IPS-NIHi7 (cell line): Measurements from ENCODE around the gene ATP5PO.

ENCODE experiments used
- DNase-seq: peaks from one replicate; pipeline ENCODE4 v3.0.0; 2012; ENCODE audit warnings: mixed read lengths; ENCODE audit errors: extremely low spot score

Gene ATP5PO

DNA sequence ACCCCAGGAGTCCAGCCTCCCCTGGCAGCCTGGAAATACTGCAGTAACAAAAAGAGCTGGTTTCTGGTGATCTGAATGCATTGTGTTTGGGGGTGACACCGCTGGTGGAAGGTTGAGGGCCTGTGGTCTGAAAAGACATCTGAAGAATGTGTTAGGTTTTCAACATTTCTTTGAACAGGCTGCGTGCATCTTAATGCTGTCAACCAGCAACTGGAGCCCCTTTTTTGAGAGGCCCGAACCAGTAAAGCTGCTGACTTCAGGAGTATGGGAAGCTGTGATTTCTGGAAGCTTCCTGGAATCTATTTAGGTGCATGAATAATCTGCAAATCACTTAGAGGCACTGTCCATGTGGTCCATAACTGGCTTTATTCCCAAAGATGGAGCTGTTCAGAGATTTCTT is 17.0 kb downstream of the ATP5PO start:
- DNase-seq: no peak

DNA sequence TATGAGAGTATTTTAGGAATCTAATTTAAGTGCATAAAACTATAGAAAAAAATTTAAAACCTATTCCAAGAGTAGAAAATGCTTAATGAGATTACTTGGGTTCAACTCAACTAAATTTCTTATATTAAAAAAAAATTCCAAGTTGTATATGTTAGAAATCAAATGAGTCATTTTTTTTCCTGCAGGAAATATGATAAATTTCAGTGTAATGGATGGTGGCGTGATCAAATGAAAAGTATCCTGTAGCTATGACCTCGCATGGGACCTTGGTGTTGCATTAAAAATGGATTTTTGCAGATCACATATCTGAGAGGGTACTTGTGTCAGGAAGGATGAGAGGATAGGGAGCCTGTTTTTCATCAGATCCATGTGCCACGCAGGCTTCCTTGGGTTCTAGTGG is 17.9 kb downstream of the ATP5PO start:
- no peak for DNase-seq

DNA sequence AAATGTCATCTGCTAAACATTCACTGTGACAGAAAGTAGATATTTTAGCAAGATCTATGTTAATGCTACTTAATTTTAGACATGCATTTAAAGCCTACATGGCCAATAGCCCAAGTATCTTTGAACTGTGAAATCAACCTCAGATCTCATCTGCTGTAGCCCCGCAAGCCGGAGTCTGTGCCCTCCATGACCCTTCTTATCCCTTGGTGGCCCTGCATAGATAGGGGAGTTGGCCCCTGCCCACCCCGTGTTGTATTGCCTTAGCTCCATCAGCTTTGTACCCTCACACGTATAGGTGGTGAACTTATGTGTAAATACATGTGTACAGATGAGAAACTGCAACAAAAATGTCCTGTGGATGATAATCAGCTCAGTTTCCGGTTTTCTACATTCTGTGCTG is 18.5 kb downstream of the ATP5PO start:
- no peak for DNase-seq

DNA sequence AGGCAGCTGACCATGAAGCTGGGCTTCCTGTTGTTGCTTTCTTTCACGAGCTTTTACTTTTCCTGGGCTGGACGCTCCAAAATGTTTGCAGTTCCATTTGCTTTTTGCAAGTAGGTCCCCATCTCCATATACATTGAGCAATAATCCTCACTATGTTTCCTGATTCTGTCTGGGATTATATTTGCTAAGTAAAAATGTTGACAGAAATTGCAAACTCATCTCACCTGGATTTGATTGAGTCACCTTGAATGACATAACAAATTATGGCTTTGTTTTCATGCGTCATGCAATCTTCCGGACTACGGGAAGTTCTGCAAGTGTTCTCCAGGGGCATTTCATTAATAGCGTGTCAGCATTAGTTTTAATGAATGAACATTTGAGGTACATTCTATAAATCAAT is 18.9 kb downstream of the ATP5PO start:
- no peak for DNase-seq

DNA sequence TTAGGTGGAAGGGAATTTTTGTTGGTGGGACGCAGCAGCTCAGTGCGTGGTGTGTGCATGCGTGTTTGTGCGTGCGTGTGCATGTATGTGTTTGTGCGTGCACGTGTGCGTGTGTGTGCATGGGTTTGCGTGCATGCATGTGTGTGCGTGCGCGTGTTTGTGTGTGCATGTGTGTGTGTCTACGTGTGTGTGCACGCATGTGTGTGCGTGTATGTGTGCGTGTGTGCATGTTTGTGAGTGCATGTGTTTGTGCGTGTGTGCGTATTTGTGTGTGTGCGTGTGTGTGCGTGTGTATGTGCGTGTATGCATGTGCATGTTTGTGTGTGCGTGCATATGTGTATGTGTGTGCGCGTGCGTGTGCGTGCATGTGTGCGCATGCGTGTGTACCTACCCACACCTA is 20.2 kb downstream of the ATP5PO start:
- no peak for DNase-seq

DNA sequence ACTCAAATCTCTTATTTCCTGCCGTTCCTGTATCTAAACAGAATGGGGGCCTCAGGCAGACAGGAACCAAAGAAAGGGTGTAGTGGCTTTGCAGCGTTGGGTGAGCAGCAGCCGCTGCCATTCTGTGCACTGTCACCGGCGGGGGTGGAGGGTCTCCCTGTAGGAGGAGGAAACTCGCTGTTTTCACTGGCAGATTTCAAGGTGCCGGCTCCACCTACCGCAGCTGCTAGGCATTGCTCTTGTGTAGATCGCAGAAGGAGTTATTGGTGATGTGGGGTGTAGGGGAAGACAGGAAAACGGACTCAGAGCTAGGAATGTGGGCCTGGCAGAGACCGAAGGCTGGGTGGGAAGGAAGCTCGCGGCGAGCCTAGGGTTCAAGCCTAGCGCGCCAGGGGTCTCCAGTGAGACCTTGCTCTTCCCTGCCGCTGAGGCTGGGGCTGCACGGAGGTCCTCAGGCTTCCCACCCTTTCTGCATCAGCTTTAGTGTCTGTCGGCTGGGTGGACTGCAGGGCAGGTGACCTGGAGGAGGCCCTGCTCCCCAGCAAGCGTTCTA is 20.8 kb downstream of the ATP5PO start:
- peak; percentile 91 for DNase-seq

DNA sequence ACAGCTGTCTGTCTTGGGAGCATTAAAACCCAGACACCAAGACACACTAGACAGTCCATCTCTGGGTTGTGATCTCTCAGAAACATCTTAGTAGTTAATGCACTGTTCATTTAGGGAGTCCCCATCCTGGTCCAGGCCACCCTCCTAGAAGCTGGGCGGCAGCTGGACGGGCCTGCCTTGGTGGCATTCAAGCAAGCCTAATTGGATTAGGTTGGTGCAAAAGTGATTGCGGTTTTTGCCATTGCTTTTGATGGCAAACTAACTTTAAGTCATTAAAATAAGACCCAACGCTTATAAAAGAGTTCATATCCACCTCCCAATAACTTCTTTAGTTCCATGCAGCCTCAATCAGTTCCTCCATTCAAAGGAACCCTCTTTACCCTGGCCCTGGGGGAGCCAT is 21.7 kb downstream of the ATP5PO start:
- no peak for DNase-seq

DNA sequence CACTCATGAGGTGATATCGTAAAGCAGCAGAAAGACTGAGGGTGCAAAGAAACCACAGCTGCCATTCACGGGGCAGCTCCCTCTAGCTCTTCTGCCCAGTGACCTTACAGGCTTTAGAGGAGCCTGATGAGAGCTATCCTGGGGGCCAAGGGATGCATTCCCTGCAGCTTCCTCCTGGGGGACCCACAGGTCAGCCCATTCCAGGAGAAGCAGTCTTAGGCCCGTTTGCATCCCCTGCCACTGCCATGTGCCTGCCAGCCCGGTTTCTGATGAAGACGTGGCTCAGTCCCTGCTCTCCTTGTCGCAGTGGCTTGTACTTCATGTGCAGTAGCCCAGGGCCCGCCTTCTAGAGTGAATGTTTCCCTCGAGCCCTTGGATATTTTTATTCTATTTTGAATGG is 22.8 kb downstream of the ATP5PO start:
- DNase-seq: peak; percentile 81

DNA sequence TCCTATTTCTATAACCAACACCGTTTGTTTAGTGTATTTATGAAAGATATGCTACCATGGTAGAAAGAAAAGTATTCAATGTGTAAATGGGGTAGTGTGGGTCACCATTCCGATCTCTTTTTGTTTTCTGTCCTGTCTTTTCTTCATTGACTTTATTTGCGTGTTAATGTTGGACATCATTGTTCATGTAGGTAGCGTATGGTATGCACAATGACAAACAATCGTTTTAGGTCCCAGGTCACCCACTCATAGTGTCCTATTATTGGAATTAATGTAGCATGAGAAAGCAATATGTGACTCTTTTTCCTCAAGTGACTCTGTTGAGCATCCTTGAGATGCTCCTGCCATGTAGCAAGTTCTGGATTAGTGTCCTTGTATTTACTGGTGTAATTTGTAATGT is 25.4 kb downstream of the ATP5PO start:
- DNase-seq: no peak

DNA sequence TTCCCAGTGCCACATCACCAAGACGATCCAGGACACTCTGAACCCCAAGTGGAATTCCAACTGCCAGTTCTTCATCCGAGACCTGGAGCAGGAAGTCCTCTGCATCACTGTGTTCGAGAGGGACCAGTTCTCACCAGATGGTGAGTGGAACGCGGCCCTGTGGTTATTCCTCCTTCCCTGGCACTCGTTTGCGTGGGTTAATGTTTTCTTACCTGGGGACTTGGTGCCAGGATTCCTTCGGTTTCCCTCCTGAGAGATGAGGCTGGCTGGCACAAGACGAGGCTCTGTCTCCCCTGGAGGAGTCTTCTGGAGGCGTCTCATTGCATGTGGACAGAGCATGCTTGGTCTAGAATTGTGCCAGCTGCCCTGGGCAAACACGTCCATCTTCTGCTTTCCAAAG is 29.3 kb downstream of the ATP5PO start:
- DNase-seq: no peak

DNA sequence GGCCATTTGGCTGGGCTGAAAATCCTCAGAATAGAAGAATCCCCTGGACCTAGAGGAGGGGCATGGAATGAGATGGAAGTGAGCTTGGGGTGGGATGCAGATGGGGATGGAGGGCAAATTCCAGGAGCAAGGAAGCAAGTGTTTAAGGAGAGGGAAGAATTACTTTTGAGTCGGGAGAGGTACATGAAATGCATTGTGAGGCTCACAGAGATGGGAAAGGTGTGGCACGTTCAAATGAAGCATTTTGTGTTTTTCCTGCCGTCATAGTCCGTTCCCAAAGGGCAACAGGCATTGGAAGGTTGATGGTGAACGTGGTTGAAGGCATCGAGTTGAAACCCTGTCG is 30.5 kb downstream of the ATP5PO start:
- DNase-seq: no peak

DNA sequence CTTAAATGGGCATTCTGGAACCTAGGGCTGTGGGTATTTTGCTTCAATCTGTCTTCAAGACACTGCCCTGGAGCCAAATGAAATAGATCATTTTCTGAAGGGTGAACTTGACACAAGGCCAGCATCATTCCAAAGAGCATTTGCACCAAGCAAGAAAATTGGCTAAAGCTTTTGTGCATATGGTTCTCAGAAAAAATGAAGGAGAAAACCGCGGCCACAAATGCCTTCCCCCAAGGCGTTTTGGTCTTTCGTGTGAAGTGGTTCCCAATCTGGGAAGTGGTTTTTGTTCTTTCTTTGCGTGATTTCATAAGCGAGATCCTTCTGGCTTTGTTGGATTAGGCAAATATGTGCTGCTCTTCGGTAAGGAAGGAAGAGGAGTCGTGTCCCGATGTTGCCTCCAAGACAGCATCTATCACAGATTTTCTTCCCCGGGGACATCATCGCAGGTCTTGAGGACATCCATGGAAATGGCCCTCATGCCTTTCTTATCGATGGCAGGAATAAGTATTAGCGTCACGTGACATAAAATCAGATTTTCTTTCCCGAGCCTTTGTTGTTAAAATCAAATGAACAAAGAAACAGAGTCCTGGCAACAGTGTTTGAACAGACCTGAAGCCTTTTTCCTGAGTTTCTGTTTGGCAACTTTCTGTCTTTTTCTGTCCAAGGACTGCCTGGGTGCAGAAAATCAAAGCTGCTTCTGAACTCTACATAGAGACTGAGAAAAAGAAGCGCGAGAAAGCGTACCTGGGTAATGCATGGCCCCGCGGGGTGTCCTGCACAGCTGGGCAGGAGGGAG is 31.0 kb downstream of the ATP5PO start:
- DNase-seq: no peak

DNA sequence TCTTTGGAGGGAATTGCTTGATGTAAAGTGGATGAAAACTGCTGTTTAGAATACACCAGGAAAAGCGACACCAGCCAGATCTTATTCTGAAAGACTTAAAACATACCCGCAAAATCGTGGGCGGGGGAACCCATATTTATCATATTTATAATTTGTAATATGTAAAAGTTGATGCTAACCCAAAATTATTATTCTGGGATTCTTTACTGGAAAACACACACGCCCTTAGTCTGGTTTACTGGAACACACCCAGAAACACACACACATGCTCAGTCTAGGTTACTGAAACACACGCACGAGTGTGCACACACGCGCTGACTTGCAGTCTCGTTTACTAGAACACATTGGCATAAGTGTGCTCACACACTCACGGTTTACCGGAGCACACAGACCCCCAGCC is 32.5 kb downstream of the ATP5PO start:
- DNase-seq: no peak

DNA sequence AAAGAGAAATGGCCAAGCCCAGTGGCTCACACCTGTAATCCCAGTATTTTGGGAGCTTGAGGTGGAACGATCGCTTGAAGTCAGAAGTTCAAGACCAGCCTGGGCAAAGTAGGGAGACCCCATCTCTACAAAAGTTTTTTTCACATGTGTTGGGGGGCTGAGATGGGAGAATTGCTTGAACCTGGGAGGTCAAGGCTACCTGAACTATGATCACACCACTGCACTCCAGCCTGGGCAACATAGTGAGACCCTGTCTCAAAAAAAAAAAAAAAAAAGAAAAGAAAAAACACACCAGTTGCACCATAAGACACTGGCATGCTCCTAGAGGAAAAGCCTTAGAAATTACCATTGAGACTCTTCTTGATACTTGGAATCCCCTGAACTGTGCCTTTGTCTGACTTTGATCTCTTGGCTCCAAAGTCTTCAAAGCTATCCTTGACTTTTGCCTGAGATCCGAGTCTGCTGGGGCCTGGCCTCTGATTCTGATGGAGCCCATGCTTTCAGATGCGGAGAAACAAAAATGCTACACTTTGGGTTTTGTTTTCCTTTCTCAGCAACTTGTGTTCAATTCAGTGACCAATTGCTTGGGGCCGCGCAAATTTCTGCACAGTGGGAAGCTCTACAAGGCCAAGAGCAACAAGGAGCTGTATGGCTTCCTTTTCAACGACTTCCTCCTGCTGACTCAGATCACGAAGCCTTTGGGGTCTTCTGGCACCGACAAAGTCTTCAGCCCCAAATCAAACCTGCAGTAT is 33.7 kb downstream of the ATP5PO start:
- no peak for DNase-seq

DNA sequence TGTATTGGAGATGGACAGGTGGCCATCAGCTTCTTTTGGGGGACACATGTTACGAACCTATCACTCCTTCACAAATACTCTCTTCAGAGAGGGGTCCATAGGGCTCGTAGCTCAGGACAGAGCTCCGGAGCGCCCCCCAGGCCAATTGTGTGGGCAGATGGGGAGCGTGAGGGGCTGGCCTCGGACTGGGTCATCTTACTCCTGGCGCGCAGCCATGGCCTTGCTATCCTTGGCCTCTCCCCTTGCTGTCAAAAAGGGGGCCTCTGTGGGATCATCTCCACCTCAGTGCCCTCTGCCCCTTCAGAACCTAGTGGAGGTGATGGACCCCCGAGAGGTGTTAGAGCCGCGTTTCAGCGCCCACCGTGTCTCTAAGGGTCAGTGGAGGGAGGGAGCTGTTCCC is 35.0 kb downstream of the ATP5PO start:
- DNase-seq: no peak

DNA sequence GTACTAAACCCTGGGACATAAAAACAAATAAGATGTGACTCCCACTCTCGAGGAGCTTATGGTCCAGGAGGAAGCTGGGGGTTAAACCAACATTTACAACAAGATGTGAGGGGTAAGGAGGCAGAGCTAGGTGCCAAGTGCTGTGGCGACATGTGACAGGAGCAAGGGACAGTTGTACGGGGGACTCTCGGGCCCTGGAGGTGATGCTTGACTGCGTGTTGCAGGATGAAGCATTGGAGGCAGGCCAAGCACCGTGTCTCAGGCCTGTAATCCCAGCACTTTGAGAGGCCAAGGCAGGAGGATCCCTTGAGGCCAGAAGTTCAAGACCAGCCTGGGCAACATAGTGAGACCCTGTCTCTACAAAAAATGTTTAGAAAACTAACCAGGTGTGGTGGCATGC is 36.8 kb downstream of the ATP5PO start:
- no peak for DNase-seq

DNA sequence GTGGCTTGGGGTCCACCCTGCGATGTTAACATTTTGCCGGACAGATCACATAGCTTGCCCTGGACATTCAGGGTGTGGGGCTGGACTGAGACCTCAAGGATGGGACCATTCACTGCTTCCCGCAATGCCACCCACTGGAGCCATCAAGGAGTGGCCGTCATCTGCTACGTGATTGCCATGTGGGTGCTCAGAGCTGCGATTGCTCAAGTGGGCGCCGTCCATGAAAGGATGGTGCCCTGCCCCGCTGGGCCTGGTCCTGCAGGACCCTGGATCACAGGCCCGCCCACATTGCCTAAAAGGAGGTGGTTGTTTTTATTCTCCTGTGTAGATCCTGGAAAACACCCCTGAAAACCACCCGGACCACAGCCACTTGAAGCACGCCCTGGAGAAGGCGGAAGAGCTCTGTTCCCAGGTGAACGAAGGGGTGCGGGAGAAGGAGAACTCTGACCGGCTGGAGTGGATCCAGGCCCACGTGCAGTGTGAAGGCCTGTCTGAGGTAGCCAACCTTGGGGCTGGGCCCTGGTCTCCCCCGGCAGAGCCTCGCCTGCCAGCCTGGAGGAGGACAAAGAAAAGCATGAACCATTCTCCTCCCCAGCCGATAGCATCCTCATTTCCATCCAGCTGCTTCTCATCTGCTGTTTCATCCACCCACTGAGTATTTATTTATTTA is 40.4 kb downstream of the ATP5PO start:
- DNase-seq: no peak

DNA sequence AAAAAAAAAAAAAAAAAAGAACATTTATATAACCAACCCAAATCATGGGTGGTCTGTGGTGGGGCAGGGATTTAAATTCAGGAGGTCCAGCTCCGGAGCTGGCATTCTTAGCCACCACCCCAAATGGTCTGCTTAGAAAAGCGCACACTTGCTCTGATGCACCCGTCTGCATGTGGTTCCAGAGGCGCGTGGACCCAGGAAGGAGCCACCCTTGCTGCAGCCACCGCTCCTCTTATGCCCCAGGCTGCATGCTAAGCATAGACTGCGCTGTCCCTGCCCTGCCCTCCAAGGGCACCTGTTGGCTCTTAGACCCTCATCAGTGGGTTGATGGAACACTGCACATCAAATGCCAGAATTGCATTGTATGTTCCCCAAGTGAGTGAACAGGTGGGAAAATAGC is 41.4 kb downstream of the ATP5PO start:
- no peak for DNase-seq

DNA sequence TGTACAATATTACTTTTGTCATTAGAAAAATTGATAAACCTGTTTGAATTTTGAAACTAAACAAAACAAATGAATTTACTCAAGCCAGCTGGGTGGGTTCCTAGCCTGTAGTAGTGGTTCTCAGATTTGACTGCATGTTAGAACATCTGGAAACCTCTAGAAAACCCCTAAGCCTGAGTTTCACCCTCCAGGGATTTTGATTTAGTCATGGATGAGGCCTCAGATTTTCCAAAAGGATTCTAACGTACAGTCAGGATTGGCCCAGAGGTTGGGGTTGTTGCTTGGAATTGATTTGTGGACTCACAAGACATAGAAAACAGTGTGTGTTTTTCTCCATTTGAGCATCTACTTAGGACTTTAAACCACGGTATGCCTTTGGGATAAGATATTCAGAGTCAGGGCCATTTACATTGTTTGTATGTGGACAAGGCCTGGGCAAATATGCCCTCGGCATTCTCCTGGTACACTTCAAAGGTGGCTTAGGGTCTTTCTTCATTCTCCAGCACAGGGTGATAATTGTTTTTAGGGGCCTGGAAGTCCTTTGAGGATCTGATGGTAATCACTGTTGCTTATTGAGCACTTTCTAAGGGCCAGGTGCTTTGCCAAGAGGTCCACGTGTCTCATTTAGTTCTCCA is 42.6 kb downstream of the ATP5PO start:
- DNase-seq: no peak

DNA sequence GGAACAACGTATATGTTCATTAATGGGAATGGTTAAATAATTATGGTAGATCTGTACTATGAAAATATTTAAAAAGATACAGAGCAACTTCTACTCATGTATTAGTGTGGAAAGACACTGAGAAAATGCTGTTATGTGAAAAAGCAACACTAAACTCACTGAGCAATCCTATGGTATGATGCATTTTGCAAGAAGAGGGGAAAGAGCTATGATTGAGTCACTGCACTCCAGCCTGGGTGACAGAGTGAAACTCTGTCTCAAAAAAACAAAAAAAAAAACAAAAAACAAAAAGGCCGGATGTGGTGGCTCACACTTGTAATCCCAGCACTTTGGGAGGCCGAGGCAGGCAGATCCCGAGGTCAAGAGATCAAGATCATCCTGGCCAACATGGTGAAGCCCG is 44.4 kb downstream of the ATP5PO start:
- DNase-seq: no peak

DNA sequence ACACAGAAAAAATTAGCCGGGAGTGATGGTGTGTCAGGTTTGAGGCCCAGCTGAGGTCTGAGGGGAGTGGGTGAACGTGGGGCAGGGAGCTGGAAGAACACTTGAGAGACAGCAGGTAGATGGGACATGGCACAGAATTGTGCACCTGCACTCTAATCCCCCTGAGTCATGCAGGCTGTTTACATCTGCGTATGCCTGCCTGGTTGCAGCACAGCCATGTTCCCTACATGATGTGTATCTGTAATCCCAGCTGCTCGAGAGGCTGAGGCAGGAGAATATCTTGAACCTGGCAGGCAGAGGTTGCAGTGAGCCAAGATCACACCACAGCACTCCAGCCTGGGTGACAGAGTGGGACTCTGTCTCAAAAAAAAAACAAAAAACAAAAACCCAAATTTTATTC is 44.8 kb downstream of the ATP5PO start:
- no peak for DNase-seq

DNA sequence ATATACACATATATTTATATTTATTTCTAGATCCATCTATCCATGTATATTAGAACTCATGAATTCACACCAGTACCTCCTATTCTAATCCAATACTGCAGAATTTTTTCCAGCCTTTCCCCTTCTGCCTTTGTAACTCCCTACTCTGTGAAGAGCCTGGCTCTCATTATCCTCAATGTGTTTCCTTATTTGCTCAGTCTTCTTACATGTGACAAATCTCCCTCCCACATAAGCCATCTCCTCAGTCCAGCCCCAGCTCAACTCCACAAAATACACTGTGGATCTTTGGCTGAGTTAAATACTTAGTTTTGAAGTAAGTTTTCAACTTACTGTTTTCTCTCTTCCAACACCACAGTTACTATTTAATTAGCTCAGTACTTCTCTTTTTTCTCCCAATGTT is 45.7 kb downstream of the ATP5PO start:
- no peak for DNase-seq
